HG03575 (cell line): ENCODE measurements around the gene GNAO1.

Experiments
- ATAC-seq: cut with Tn5 transposase; IDR thresholded peaks from one replicate; pipeline ENCODE4 v1.9.1; 2021; ENCODE audit not compliant: unreplicated experiment, insufficient number of reproducible peaks, low FRiP score; ENCODE audit errors: extremely low read depth

The GNAO1 gene

GRCh38 chr16:56228476-56228875 is 37.2 kb downstream of the GNAO1 start:
- no peak for ATAC-seq

- ATAC-seq, result no peak
Observed at GRCh38 chr16:56233795-56234566, 42.7 kb downstream of the GNAO1 start.

DNA sequence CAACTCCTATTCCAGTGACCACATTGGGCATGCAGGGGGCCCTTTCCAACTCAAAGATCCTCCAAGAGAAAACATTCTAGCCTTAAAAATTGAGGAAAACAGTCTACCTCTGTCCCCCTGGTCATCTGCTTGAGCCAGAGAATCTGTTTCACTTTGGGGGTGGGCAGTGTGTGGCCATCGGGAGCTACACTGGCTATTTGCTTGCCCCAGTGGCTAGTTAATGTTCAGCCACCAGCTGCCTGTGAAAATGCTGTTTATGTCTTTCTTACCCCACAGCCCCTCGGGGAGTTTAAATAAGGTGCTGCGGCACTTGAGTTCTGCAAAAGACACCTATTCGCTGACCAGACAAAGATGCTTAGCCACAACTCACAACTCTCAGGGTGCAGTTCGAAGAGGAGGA is 43.4 kb downstream of the GNAO1 start:
- ATAC-seq, result no peak

DNA sequence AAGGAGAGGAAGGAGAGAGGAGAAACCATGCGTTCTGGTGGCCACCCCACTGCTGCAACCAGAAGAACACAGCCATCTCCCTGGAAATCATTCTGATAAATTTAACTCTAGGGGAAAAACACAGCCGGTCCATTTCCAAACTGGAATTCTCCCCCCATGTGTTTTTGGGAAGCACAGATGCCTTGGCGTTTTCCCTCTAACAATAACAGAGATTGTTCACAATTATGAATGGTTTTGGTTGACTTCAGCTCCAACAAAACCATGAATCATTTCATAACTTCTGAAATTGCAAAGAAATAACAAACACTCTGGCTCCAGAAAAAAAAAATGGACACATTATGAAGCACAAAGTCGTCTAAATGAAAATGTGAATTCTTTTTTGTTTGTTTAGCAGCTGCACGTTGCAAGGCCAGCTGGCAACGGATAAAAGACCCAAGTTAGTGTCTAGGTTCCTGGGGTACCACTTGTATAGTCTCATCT is 46.2 kb downstream of the GNAO1 start:
- ATAC-seq, result no peak

DNA sequence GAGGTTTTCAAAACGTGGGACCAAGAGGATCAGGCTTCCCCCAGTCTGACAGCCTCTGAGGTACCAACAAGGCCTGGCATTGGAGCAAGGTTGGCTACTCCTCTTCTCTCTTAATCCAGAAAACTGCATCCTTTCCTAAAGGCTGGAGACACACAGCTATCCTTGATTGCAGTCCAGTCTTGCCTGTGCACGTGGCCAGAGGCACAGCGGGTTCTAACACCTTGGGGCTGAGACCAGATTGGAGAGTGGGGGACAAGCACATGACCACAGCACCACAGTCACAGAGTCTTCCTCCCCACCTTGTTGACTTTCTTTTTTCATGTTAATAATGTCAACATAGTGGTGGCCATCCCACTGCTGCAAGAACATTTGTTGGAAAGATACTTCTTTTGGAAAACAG is 46.9 kb downstream of the GNAO1 start:
- ATAC-seq, result no peak

- no peak for ATAC-seq
Observed at GRCh38 chr16:56241596-56241995, 50.3 kb downstream of the GNAO1 start.

DNA sequence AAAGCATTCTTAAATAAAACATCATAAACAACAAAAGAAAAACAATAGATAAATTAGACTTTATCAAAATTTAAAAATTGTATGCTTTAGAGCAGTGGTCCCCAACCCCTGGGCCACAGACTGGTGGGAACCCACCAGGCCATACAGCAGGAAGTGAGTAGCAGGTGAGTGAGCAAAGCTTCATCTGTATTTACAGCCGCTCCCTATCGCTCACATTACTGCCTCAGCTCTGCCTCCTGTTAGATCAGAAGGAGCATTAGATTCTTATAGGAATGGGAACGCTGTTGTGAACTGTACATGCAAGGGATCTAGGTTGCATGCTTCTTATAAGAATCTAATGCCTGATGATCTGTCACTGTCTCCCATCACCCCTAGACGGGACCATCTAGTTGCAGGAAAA is 51.5 kb downstream of the GNAO1 start:
- ATAC-seq, result no peak

- no peak for ATAC-seq
Observed at GRCh38 chr16:56244612-56245011, 53.3 kb downstream of the GNAO1 start.

- no peak for ATAC-seq
Observed at GRCh38 chr16:56245197-56245596, 53.9 kb downstream of the GNAO1 start.

- no peak for ATAC-seq
Observed at GRCh38 chr16:56246051-56246817, 54.9 kb downstream of the GNAO1 start.

DNA sequence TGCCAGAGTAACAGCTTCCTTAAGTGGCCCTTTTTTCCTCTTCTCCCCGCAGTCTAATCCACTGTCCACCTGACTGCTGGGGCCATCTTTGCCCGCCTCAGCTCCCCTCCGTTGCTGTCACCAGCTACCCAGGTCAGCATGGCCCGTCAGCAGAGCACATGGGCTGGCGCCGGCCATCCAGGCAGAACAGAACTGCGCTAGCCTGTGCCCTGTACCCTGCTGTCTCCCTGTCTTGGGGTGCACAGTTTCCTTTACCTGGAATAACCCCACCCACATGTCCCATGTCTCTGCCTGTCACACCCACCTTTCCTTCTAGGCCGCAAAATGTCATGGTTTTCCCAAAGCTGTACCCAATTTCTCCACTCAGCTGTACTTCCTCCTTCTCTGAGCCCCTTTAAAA is 55.7 kb downstream of the GNAO1 start:
- no peak for ATAC-seq

DNA sequence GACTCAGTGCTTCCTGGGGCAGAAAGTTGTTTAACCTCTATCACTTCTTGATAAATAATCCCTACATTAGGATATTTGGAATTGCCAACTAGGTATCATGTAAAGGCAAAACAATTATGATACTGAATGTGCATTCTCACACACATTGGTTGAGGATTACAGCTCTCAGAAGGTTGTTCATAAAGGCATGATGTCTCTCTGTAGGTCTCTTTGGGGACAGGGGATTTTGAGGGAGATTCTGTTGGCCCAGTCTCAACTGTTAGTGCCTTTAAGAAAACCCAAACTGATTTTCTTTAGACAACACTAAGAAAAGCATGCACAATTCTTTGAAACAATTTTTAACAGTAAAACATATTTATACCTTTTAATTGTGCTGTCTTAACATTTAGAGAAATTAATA is 56.5 kb downstream of the GNAO1 start:
- no peak for ATAC-seq

DNA sequence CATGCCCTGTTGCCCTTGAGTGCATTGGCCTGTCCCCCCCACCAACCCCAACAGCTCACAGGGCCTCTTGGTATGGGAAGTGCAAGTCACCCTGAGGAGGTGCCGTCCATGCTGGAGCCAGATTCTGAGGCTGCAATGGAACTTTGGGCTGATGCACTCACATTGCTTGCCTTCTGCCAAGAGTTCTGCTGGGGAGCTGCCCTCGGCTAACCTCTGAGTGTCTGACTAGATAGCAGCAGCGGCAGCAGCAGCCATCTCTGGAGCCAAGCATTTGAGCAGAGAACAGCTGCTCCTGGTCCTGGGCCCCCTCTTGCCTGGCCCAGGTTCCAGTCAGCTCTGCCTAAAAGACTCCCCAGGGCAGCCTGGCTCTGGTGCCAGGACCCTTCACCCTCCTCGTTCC is 61.5 kb downstream of the GNAO1 start:
- ATAC-seq, result no peak

DNA sequence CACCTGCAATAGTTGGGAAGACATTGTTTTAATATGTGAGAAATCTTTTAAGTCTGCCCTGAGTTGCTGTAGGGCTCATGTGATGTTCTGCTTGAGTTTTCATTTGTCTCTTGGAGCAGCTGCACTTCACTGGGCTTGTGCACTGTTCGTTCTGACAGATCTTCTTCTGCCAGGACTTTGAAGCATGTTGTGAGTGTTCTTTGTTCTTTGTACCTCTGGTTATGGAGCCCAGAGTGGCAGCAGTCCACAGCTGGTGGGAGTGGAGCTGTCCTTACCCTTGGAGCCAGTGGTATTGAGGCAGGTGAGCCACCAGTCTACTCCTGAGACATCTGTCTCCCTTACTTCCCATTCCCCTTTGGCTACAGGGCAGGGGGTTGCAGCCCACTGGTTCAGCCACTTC is 64.6 kb downstream of the GNAO1 start:
- ATAC-seq, result no peak

DNA sequence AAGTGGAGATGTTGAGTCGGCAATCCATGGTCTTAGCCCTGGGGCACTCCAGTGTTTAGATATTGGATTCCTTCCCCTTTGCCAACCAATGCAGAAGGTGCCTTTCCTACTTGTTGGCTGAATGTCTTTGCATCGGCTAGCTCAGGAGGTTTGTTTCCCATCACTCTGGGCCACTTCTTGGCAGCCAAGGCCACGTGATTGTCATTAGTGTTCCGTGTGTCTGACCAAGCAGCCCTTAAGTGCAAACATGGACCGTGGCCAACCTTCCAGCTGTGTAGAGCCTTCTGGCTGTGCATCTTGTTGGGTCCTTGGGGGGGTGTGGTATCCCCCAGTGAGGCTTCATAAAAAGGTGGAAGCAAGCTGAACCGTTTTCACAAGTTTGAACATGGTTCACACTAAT is 66.0 kb downstream of the GNAO1 start:
- ATAC-seq, result no peak

GRCh38 chr16:56257666-56258342 is 66.5 kb downstream of the GNAO1 start:
- ATAC-seq, result no peak

GRCh38 chr16:56258508-56259424 is 67.5 kb downstream of the GNAO1 start:
- no peak for ATAC-seq

DNA sequence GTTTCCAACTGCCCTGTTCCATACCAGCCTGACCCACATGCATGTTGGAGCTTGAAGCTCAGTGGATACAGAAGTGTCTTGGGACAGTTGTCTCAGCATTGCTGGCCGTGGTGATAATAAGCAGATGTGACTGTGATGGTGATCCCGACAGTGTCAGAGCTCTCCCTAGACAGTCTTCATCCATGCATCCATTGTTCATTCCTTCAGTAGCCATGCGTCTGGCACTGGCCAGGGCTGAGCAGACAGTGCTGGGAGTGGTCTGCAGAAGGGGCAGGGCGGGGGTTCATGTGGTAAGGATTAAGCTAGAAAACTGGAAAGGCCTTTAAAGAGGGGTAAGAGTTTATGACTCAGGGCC is 68.1 kb downstream of the GNAO1 start:
- ATAC-seq, result no peak
